Muscle layer of colon (tissue), 2 donors: Measurements from ENCODE around the gene CERS4.
"Not testable (repeated sequence)": the region's sequence is repeated elsewhere in the genome, so short reads cannot be mapped to it uniquely, and the experiment has no call there.

Source experiments
- H3K27ac ChIP-seq: one replicate; pipeline ENCODE4 v1.7.0; 2013; ENCODE audit warnings: low read depth, mild to moderate bottlenecking, low read length, moderate library complexity
- H3K27me3 ChIP-seq, 2 donors: one replicate each; pipeline ENCODE4 v1.7.0; 2013; ENCODE audit warnings: low read length in 2 of 2, mild to moderate bottlenecking in 2 of 2; ENCODE audit not compliant: insufficient read depth in 2 of 2, control insufficient read depth in 1 of 2
- H3K36me3 ChIP-seq: one replicate; pipeline ENCODE4 v1.7.0; 2013; ENCODE audit warnings: mild to moderate bottlenecking, low read length; ENCODE audit not compliant: insufficient read depth
- H3K4me1 ChIP-seq: one replicate; pipeline ENCODE4 v1.7.0; 2013; ENCODE audit warnings: mild to moderate bottlenecking, low read length; ENCODE audit not compliant: insufficient read depth
- H3K4me3 ChIP-seq, 2 donors: one replicate each; pipeline ENCODE4 v1.7.0; 2013; ENCODE audit warnings: low read length in 2 of 2, low read depth in 1 of 2, mild to moderate bottlenecking in 1 of 2, moderate library complexity in 1 of 2
- H3K9ac ChIP-seq: one replicate; pipeline ENCODE4 v1.7.0; 2013; ENCODE audit warnings: low read length
- H3K9me3 ChIP-seq: one replicate; pipeline ENCODE4 v1.7.0; 2013; ENCODE audit warnings: mild to moderate bottlenecking, low read length
- donor health status: abdominal sarcoma.
- donor health status: Adenocarcinoma of cecum.

The CERS4 gene

DNA sequence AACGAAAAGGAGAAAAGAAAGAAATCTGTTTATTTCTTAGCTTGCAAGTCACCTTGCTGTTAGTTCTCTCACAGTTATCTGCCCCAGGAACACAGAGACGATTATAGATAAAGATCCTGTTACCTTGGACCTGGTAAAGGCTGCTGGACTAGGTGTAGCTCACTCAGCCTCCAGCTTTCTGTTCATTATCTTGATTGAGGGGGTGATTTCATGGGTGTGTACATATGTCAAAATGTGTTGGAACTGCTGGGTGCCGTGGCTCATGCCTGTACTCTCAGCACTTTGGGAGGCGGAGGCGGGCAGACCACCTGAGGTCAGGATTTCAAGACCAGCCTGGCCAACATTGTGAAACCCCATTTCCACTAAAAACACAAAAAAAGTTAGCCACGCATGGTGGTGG, 27.9 kb downstream of the CERS4 start:
- H3K4me3 ChIP-seq, result no peak overlapping the region
- H3K9me3 ChIP-seq, result no peaks in the 10 kb centered on the region
- H3K36me3 ChIP-seq, result peaks cover 4% of the 10 kb centered on the region
- no peak overlapping the region for H3K9ac ChIP-seq
- no peaks in the 10 kb centered on the region for H3K27me3 ChIP-seq
- peaks cover 17% of the 10 kb centered on the region for H3K4me1 ChIP-seq
- no peak overlapping the region for H3K27ac ChIP-seq

DNA sequence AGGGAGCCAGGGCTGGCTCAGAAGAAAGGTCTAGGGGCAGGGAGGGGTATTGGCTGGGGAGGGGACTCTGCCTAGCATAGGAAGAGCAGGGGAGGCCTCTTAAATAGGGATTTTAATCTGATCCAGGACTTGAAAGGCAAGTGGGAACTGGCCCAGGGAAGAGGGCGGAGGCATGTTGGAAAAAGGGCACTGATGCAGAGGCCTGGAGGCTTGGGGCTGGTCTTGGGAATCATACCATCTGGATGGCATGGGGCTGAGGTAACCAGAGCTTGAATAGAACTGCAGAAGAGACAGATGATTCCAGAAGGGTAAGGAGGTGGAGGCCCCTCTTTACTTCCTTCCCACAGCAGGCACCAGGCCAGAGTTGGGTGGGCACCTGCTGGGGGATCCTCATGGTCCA, 29.1 kb downstream of the CERS4 start:
- H3K27me3 ChIP-seq, result no peaks in the 10 kb centered on the region
- no peak overlapping the region for H3K27ac ChIP-seq
- no peak overlapping the region for H3K9ac ChIP-seq
- H3K4me1 ChIP-seq, result peaks cover 17% of the 10 kb centered on the region
- peaks cover 4% of the 10 kb centered on the region for H3K36me3 ChIP-seq
- H3K9me3 ChIP-seq, result peaks cover 2% of the 10 kb centered on the region
- H3K4me3 ChIP-seq, result no peak overlapping the region

DNA sequence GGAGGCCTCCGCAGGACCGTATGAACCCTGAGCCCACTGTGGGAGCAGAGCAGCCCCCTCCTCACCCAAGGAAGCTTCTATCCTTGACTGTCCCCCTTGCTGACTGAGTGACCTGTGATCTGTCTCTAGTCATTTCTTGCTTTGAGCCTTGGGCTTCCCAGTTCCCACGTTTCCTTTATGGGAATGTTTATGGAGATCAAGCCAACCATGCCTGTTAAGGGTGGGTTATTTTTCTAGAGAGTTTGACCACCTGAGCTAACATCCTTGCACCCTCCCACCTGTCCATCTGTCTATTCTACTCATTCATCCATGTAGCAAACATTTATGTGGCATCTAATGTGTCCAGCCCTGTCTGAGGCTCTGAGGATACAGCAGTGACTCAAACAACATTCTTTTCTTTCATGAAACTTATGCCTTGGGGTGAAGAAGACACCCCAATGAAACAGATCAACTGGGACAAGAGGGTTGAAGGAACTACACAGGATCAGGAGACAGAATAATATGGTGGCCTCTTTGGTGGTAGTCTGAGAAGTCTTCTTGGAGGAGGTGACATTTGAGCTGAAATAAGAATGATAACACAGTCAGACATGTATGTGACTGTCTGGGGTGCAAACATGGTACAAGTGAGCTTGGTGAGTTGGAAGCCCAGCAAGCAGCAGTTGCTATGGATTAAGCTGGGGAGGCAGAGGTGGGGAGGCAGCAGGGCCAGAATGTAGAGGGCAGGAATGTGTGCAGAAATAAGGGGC, 30.5 kb downstream of the CERS4 start:
- Histone ChIP-seq H3K4me1 (peaks cover 17% of the 10 kb centered on the region), H3K36me3 (peaks cover 4% of the 10 kb centered on the region), H3K27me3 (no peaks in the 10 kb centered on the region), H3K27ac (no peak overlapping the region), H3K4me3 (peak overlapping the region in 1 of 2 donors; percentile 14), H3K9me3 (peaks cover 4% of the 10 kb centered on the region), H3K9ac (no peak overlapping the region)

DNA sequence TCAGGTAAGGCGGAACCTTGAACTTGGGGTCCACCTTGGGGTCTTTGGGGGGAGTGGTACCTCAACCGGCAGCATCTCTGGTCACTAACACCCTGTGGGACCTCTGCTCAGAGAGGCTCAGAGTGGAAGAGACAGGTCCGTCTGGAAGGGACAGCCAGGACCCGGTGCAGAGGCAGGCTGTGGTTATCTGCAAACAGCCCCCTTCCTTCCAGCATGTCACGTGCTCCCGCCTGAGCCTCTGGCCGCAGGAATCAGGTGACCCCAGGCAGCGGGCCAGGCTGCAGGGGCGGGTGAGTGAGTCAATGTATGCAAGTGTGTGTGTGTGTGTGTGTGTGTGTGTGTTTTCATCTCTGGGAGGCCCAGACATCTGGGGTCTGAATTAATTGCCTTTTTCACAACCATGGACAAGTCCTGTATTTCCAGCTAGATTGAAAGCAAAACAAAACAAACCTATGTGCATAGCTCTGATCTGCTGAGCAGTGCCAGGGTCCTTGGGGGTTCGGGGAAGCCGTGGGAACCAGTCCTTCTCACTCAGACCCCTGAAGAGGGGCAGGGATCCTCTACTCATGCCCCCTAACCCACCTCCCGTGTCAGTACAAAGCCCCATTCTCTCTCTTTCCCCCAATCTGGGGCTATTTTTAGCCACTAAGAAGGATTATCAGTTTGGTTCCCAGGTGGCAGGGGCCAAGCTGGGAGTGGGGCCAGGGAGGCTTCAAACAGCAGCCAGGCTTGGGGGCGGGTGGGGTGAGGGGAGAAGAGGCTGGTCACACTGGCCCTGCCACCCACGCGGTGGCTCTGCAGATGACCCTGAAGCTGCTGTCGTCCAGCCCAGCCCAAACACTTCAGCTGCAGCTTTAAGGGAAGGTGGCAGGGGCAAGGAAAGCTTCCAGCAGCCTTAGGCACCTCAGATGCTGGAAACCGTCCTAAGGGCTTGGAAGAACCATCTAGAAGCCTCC, 31.4 kb downstream of the CERS4 start:
- H3K4me3 ChIP-seq, result peak overlapping the region in 1 of 2 donors; percentile 14
- no peak overlapping the region for H3K9ac ChIP-seq
- H3K9me3 ChIP-seq, result peaks cover 4% of the 10 kb centered on the region
- H3K36me3 ChIP-seq, result peaks cover 4% of the 10 kb centered on the region
- no peaks in the 10 kb centered on the region for H3K27me3 ChIP-seq
- peaks cover 17% of the 10 kb centered on the region for H3K4me1 ChIP-seq
- no peak overlapping the region for H3K27ac ChIP-seq

DNA sequence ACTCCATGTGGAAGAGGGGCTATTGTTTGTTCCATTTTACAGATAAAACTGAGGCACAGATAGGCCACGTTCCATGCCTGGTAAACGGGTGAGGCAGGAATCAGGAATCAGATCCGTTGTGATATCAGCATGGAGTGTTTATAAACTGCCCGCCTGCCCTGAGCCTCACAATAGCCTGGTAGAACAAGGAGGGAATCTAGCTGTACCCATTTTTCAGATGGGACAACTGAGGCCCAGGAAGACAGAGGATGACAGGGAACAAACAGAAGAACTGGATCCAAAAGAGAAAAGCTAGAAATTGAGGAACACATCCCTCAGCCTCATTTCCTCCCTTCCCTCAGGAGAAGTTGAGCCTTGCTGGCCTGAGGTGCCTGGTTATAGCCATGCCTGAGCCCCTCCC, 32.5 kb downstream of the CERS4 start:
- H3K9ac ChIP-seq, result no peak overlapping the region
- peaks cover 4% of the 10 kb centered on the region for H3K9me3 ChIP-seq
- H3K4me1 ChIP-seq, result peaks cover 17% of the 10 kb centered on the region
- no peak overlapping the region for H3K27ac ChIP-seq
- H3K36me3 ChIP-seq, result peaks cover 4% of the 10 kb centered on the region
- H3K4me3 ChIP-seq, result no peak overlapping the region
- H3K27me3 ChIP-seq, result no peaks in the 10 kb centered on the region

DNA sequence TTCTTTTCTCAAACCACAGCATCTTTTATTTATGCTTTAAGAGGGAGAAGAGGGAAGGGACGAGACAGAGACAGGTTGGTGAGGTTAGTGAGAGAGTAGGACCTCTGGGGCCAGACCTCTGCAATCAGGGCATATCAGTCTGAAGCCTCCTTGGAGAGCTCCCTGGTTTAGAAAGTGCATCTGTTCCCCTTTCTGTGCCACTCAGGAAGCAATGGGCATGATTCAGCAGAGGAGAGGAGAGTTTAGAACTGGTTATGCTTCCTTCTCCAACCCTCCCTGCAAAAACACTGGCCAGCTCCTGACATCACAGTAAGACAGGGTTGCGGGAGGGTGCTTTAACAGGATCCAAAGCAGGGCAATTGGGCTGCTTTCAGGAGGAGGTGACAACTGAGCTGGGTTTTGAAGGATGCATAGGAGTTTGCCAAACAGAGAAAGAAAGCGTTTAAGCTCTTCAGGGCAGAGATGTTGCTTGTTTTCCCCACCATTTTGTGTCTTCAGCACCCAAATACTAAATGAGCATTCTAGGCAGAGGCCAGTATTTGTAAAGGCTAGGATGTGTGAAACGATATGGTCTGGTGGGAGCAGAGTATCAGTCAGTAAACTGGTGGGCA, 33.1 kb downstream of the CERS4 start:
- Histone ChIP-seq H3K27me3 (no peaks in the 10 kb centered on the region), H3K4me1 (peaks cover 17% of the 10 kb centered on the region), H3K4me3 (no peak overlapping the region), H3K9ac (no peak overlapping the region), H3K36me3 (peaks cover 4% of the 10 kb centered on the region), H3K9me3 (peaks cover 4% of the 10 kb centered on the region), H3K27ac (no peak overlapping the region)

DNA sequence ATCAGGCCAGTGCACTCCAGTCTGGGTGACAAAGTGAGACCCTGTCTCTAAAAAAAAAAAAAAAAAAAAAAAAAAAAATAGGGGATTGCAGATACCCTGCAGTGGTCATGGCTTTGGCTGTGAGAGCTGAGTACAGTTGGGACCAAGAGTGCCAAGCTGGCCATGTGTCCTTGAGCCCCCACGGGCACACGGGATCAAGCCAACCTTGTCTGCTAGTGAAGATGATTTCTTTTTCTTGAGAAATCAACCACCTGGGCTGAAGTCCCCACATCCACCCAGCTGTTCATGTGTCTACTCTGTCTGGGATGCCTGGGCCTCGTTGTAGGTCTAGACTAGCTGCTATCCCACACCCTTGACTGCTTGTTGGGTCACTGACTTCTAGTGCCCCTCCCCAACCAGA, 34.0 kb downstream of the CERS4 start:
- H3K9ac ChIP-seq, result no peak overlapping the region
- no peaks in the 10 kb centered on the region for H3K27me3 ChIP-seq
- peaks cover 17% of the 10 kb centered on the region for H3K4me1 ChIP-seq
- no peak overlapping the region for H3K27ac ChIP-seq
- H3K4me3 ChIP-seq, result no peak overlapping the region
- peaks cover 4% of the 10 kb centered on the region for H3K36me3 ChIP-seq
- peaks cover 4% of the 10 kb centered on the region for H3K9me3 ChIP-seq

DNA sequence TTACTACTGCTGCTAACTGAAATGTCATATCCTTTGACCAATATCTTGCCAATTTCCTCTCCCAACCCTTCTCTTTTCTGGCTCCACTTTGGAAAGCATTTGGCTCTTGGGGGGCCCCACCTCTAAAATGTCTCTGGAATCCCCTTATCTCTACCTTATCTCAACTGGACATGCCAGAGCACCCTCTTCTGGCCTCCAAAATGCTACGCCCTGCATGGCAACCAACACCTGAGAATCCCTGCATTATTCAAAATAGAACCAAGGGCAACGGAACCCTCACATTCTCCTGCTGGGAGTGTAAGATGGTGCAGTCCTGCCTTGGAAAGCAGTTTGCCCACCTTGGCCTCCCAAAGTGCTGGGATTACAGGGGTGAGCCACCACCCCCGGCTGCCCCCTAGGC, 35.3 kb downstream of the CERS4 start:
- Histone ChIP-seq H3K4me1 (peaks cover 17% of the 10 kb centered on the region), H3K36me3 (peaks cover 4% of the 10 kb centered on the region), H3K9ac (no peak overlapping the region), H3K4me3 (no peak overlapping the region), H3K9me3 (peaks cover 4% of the 10 kb centered on the region), H3K27me3 (no peaks in the 10 kb centered on the region), H3K27ac (no peak overlapping the region)

DNA sequence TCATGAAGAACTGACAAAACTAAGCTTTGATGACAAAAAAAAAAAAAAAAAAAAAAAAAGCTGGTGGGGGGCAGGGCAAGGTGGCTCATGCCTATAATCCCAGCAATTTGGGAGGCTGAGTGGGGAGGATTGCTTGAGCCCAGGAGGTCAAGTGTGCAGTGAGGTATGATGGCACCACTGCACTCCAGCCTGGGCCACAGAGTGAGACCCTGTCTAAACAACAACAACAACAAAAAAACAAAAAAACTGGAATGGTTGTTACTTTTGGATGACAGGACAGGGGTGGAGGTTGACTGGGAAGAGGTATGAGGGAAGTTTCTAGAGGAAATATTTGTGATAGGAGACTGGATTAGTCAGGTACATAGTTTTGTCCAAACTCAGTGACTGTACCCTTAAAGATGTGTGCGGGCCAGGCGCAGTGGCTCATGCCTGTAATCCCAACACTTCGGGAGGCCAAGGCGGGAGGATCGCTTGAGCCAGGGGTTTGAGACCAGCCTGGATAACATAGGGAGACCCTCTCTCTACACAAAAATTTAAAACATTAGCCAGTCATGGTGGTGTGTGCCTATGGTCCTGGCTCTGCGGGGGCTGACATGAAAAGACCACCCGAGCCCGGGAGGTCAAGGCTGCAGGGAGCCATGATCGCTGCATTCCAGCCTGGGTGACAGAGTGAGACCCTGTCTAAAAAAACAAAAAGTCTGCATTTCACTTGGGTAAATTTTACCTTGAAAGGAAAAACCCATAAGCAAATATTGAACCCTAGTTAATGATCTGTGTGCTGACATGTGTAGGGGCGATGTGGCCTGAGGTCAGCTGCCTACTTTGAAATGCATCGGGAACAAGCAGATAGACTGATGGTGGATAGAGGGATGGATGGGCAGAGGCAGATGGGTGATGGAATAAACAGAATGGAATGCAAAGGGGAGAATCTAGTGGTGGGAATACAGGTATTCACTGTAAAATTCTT, 37.0 kb downstream of the CERS4 start:
- Histone ChIP-seq H3K9me3 (peaks cover 4% of the 10 kb centered on the region), H3K27me3 (no peaks in the 10 kb centered on the region), H3K4me1 (peaks cover 11% of the 10 kb centered on the region), H3K9ac (no peak overlapping the region), H3K27ac (no peak overlapping the region), H3K4me3 (no peak overlapping the region), H3K36me3 (no peaks in the 10 kb centered on the region)

DNA sequence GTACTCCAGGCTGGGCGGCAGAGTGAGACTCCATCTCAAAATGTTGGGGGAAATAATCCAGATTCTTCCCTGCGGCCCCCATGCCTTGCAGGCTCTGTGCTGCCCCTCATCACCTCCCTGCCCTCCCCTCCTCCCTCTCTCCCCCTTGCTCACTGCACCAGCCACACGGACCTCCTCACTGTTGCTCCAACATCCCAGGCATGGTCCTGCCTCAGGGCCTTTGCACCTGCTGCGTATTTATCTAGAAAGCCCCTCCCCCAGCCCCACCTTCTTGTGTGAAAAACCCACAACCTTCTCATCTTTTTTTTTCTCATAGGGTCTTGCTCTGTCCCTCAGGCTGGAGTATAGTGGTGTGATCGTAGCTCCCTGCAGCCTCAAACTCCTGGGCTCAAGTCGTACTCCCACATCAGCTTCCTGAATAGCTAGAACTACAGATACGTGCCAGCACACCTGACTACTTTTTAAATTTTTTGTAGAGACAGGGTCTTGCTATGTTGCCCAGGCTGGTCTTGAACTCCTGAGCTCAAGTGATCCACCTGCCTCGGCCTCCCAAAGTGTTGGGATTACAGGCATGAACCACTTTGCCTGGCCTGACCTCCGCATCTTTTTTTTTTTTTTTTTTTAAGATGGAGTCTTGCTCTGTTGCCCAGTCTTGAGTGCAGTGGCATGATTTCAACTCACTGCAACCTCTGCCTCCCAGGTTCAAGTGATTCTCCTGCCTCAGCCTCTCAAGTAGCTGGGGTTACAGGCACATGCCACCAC, 38.1 kb downstream of the CERS4 start:
- not testable (repeated sequence) for H3K9me3 ChIP-seq, H3K27me3 ChIP-seq, H3K36me3 ChIP-seq, H3K9ac ChIP-seq, H3K27ac ChIP-seq, H3K4me3 ChIP-seq
- peaks cover 14% of the 10 kb centered on the region for H3K4me1 ChIP-seq
